Measurements from ENCODE around the gene IL22RA2. TPM values are rescaled to one million over a fixed set of nuclear protein-coding genes. Genes with fewer than 3 reads are reported as not detected.

IL22RA2 gene
- total RNA-seq, 6 experiments from 2014 or later: not detected

- H3K9me3 Mint-ChIP-seq: no peaks in the 10 kb centered on the region
- peaks cover 2% of the 10 kb centered on the region; the same call in 1 of the 2 replicates for H3K27me3 Mint-ChIP-seq (ENCODE audit: insufficient read depth)
- H3K4me1 Mint-ChIP-seq (ENCODE audit: low read depth): no peaks in the 10 kb centered on the region
- peak; percentile 6 for DNase-seq
- H3K36me3 Mint-ChIP-seq (ENCODE audit: low read depth): no peaks in the 10 kb centered on the region
- no peak overlapping the region for H3K27ac Mint-ChIP-seq
- TF ChIP-seq CTCF (IDR thresholded peaks at IDR 0.05): no peak
- H3K4me3 Mint-ChIP-seq: no peak overlapping the region
These were observed 25.0 kb downstream of the IL22RA2 start for GRCh38 chr6:137148306-137149034.

- no peaks in the 10 kb centered on the region for H3K4me1 Mint-ChIP-seq (ENCODE audit: low read depth)
- H3K27me3 Mint-ChIP-seq (ENCODE audit: insufficient read depth): peaks cover 7% of the 10 kb centered on the region
- DNase-seq: no peak
- no peak overlapping the region for H3K27ac Mint-ChIP-seq
- no peak overlapping the region for H3K4me3 Mint-ChIP-seq
- no peaks in the 10 kb centered on the region for H3K9me3 Mint-ChIP-seq
- no peaks in the 10 kb centered on the region for H3K36me3 Mint-ChIP-seq (ENCODE audit: low read depth)
- no peak for TF ChIP-seq CTCF (IDR thresholded peaks at IDR 0.05)
These were observed 26.2 kb downstream of the IL22RA2 start for GRCh38 chr6:137147195-137147594.

- no peak overlapping the region for H3K4me3 Mint-ChIP-seq
- no peak for DNase-seq
- peaks cover 9% of the 10 kb centered on the region for H3K27me3 Mint-ChIP-seq (ENCODE audit: insufficient read depth)
- no peaks in the 10 kb centered on the region for H3K36me3 Mint-ChIP-seq (ENCODE audit: low read depth)
- H3K4me1 Mint-ChIP-seq (ENCODE audit: low read depth): no peaks in the 10 kb centered on the region
- TF ChIP-seq CTCF (IDR thresholded peaks at IDR 0.05): no peak
- no peak overlapping the region for H3K27ac Mint-ChIP-seq
- no peaks in the 10 kb centered on the region for H3K9me3 Mint-ChIP-seq
These were observed 27.2 kb downstream of the IL22RA2 start for GRCh38 chr6:137146206-137146605.

- no peak overlapping the region for H3K4me3 Mint-ChIP-seq
- no peak for DNase-seq
- H3K27ac Mint-ChIP-seq: no peak overlapping the region
- H3K36me3 Mint-ChIP-seq (ENCODE audit: low read depth): no peaks in the 10 kb centered on the region
- TF ChIP-seq CTCF (IDR thresholded peaks at IDR 0.05): no peak
- peaks cover 9% of the 10 kb centered on the region for H3K27me3 Mint-ChIP-seq (ENCODE audit: insufficient read depth)
- no peaks in the 10 kb centered on the region for H3K4me1 Mint-ChIP-seq (ENCODE audit: low read depth)
- H3K9me3 Mint-ChIP-seq: no peaks in the 10 kb centered on the region
These were observed 28.0 kb downstream of the IL22RA2 start for GRCh38 chr6:137145421-137145820.

- H3K9me3 Mint-ChIP-seq: peaks cover 9% of the 10 kb centered on the region; the same call in 1 of the 2 replicates
- peaks cover 3% of the 10 kb centered on the region for H3K27me3 Mint-ChIP-seq (ENCODE audit: insufficient read depth)
- DNase-seq: no peak
- no peaks in the 10 kb centered on the region for H3K4me1 Mint-ChIP-seq (ENCODE audit: low read depth)
- no peak overlapping the region for H3K4me3 Mint-ChIP-seq
- H3K27ac Mint-ChIP-seq: no peak overlapping the region
- peaks cover 7% of the 10 kb centered on the region; the same call in 1 of the 2 replicates for H3K36me3 Mint-ChIP-seq (ENCODE audit: low read depth)
- peak; percentile 64; the same call in 1 of the 2 replicates for TF ChIP-seq CTCF (IDR thresholded peaks at IDR 0.05)
These were observed 37.4 kb downstream of the IL22RA2 start for GRCh38 chr6:137136065-137136464.
